Activated CD4-positive, alpha-beta T cell treated with anti-CD3 and anti-CD28 coated beads, Interleukin-2, amount 10 ng/mL, durations not matched to agents 24 days and 14 days (primary cell): ENCODE measurements around the gene HBQ1. TPM values are rescaled to one million over a fixed set of nuclear protein-coding genes. Genes with fewer than 3 reads are reported as not detected.
"Not testable (repeated sequence)": the region's sequence is repeated elsewhere in the genome, so short reads cannot be mapped to it uniquely, and the experiment has no call there.

Experiments used
- DNase-seq: peaks from one replicate; pipeline ENCODE4 v3.0.0; 2022
- H3K27ac Mint-ChIP-seq: one replicate; pipeline ENCODE4 v1.8.0; 2022; ENCODE audit warnings: mild to moderate bottlenecking, mixed read lengths
- H3K27me3 Mint-ChIP-seq: one replicate; pipeline ENCODE4 v1.8.0; 2022; ENCODE audit warnings: mixed read lengths
- H3K36me3 Mint-ChIP-seq: one replicate; pipeline ENCODE4 v1.8.0; 2022; ENCODE audit warnings: low read depth, mild to moderate bottlenecking, mixed read lengths
- H3K4me1 Mint-ChIP-seq: one replicate; pipeline ENCODE4 v1.8.0; 2021; ENCODE audit warnings: mixed read lengths
- H3K4me3 Mint-ChIP-seq: one replicate; pipeline ENCODE4 v1.8.0; 2022; ENCODE audit warnings: mild to moderate bottlenecking, moderate library complexity, mixed read lengths
- H3K9me3 Mint-ChIP-seq: one replicate; pipeline ENCODE4 v1.8.0; 2021; ENCODE audit warnings: mixed read lengths
- intact Hi-C: fragments of 100-400 bp; cut with micrococcal nuclease; formaldehyde crosslinking; loops from one replicate; pipeline ENCODE4 v1.15.1; 2023
- total RNA-seq: library from RNA; stranded (reverse); gene quantifications from 2 replicates; pipeline ENCODE4 v1.2.3, GENCODE V29; 2022

Gene HBQ1
- total RNA-seq, 1 donor from 2014 or later: 1.6 TPM

DNA sequence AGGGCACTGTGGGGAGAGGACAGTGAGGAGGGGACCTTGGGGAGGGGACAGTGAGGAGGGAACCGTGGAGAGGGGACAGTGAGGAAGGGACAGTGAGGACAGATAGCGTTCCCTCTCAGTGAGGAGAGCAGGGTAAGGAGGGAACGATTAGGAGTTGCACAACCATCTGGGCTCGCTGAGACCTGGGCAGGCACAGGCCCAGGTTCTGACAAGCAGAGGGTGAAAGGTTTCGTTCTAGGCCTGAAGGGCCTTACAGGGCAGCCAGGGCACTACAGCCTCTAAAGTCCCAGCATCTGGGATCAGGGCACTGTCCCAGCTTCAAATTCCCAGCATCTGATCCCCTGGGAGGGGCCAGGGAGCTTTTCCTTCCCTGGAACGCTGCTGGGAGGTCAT is 27.1 kb upstream of the HBQ1 start:
- H3K9me3 Mint-ChIP-seq, DNase-seq, intact Hi-C loops, H3K27ac Mint-ChIP-seq, H3K4me1 Mint-ChIP-seq, H3K36me3 Mint-ChIP-seq: not testable (repeated sequence)
- H3K27me3 Mint-ChIP-seq: peaks cover 42% of the 10 kb centered on the region
- peak overlapping the region; percentile 55 for H3K4me3 Mint-ChIP-seq

DNA sequence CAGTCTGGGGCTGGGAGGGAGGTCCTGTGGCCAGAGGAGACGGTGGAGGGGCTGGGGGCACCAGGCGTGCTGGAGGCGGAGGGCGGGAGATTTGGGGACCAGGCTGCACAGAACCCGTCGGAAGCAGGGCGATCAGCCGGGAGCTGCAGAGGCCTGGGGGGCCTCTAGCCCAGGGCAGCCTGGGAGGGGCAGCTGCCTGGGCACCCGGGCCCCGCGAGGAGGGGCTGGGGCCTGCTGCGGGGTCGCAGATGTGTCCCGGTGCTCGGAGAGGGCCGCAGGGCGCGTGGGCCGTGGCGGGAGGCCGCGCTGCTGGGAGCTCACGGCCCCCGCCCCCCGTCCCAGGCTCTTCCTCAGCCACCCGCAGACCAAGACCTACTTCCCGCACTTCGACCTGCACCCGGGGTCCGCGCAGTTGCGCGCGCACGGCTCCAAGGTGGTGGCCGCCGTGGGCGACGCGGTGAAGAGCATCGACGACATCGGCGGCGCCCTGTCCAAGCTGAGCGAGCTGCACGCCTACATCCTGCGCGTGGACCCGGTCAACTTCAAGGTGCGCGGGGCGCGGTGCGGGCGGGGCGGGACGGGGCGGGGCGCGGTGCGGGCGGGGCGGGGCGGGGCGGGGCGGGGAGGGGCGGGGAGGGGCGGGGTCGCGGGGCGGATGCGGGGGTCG is 26.6 kb upstream of the HBQ1 start:
- DNase-seq, H3K4me3 Mint-ChIP-seq, H3K4me1 Mint-ChIP-seq, H3K9me3 Mint-ChIP-seq, intact Hi-C loops, H3K36me3 Mint-ChIP-seq, H3K27ac Mint-ChIP-seq: not testable (repeated sequence)
- peaks cover 41% of the 10 kb centered on the region for H3K27me3 Mint-ChIP-seq

DNA sequence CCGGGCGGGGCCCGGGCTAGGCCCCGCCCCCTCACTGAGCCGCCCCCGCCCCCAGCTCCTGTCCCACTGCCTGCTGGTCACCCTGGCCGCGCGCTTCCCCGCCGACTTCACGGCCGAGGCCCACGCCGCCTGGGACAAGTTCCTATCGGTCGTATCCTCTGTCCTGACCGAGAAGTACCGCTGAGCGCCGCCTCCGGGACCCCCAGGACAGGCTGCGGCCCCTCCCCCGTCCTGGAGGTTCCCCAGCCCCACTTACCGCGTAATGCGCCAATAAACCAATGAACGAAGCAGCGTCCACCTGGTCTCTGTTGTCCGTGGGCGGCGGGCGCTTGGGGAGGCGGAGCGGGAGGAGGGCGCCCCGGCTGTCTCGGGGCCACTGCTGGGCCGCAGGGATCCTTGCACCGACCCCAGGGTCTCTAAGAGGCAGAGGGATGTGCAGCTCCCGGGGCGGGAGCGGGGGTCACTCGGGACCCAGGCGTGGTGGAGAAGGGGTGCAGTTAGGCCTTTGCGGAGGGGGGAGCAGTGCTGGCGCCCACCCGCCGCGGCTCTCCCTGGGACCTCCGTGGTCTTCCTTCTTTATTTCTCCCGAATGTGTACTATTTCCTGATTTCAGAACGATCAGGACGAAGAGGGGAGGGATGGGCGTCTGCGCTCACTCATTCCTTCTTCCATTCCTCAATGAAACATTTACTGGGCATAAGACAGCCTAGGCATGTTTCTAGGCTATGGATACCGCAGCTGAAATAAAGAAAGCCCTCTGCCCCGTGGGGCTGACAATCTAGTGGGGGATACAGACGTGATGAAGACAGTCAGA is 25.8 kb upstream of the HBQ1 start:
- peak; percentile 74 for DNase-seq
- Mint-ChIP-seq H3K4me1 (peaks cover 6% of the 10 kb centered on the region), H3K27me3 (peaks cover 43% of the 10 kb centered on the region), H3K27ac (no peak overlapping the region), H3K36me3 (peaks cover 2% of the 10 kb centered on the region), H3K9me3 (no peaks in the 10 kb centered on the region), H3K4me3 (peak overlapping the region; percentile 75)
- intact Hi-C loops: no loop called here

DNA sequence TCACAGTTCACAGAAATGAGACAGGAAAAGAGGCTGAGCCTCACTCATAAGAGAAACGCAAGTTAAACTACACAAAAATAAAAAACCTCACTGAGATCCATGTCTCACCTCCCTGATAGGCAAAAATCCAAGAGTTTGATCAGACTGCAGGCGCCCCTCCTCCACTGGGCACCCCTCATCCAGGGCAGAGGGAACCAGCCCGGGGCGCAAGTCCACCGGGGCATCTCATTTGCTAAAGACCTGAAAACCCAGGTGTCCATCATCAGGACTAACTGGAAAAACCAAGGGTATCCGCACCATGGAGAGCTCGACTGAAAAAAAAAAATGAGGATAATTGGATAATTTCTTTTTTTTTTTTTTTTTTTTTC is 25.2 kb upstream of the HBQ1 start:
- Mint-ChIP-seq H3K4me3 (peak overlapping the region; percentile 75), H3K4me1 (peaks cover 6% of the 10 kb centered on the region), H3K27ac (no peak overlapping the region), H3K27me3 (peaks cover 43% of the 10 kb centered on the region), H3K9me3 (no peaks in the 10 kb centered on the region), H3K36me3 (peaks cover 2% of the 10 kb centered on the region)
- no peak for DNase-seq
- intact Hi-C loops: no loop called here

DNA sequence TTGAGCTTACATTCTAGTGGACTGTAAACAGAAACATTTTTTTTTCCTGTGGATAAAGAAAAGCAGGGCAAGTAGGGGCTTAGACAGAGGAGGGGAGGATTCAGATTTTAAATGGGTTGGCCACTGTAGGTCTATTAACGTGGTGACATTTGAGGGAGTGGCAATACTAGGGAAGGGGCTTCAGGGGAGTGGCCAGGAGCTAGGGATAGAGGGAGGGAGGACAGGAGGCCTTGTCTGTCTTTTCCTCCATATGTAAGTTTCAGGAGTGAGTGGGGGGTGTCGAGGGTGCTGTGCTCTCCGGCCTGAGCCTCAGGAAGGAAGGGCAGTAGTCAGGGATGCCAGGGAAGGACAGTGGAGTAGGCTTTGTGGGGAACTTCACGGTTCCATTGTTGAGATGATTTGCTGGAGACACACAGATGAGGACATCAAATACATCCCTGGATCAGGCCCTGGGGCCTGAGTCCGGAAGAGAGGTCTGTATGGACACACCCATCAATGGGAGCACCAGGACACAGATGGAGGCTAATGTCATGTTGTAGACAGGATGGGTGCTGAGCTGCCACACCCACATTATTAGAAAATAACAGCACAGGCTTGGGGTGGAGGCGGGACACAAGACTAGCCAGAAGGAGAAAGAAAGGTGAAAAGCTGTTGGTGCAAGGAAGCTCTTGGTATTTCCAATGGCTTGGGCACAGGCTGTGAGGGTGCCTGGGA is 21.0 kb upstream of the HBQ1 start:
- H3K27me3 Mint-ChIP-seq: peaks cover 39% of the 10 kb centered on the region
- H3K36me3 Mint-ChIP-seq: peaks cover 2% of the 10 kb centered on the region
- no peaks in the 10 kb centered on the region for H3K9me3 Mint-ChIP-seq
- H3K27ac Mint-ChIP-seq: no peak overlapping the region
- no peak for DNase-seq
- H3K4me3 Mint-ChIP-seq: no peak overlapping the region
- intact Hi-C loops: no loop called here
- H3K4me1 Mint-ChIP-seq: peaks cover 6% of the 10 kb centered on the region

DNA sequence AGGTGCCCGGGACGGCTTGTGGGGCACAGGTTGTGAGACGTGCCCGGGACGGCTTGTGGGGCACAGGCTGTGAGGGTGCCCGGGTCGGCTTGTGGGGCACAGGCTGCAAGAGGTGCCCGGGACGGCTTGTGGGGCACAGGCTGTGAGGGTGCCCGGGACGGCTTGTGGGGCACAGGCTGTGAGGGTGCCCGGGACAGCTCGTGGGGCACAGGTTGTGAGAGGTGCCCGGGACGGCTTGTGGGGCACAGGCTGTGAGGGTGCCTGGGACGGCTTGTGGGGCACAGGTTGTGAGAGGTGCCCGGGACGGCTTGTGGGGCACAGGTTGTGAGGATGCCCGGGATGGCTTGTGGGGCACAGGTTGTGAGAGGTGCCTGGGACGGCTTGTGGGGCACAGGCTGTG is 20.0 kb upstream of the HBQ1 start:
- H3K36me3 Mint-ChIP-seq, intact Hi-C loops, H3K4me1 Mint-ChIP-seq, DNase-seq, H3K27ac Mint-ChIP-seq, H3K4me3 Mint-ChIP-seq, H3K9me3 Mint-ChIP-seq: not testable (repeated sequence)
- H3K27me3 Mint-ChIP-seq: peaks cover 33% of the 10 kb centered on the region

DNA sequence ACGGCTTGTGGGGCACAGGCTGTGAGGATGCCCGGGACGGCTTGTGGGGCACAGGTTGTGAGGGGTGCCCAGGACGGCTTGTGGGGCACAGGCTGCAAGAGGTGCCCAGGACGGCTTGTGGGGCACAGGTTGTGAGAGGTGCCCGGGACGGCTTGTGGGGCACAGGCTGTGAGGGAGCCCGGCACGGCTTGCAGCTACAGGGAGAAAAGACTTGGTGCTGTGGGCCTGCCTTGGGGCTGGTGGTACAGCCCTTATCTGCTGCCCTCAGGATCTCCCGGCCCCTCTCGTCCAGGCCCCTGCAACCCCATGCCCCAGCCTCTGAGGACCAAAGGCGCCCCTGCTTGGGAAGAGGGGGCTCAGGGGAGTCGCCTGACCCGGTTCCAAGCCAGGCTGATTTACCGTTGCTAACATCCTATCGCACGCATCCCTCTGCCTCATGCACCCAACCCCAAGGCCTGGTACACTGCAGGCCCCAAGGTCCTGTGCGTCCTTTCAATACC is 19.5 kb upstream of the HBQ1 start:
- no peak for DNase-seq

DNA sequence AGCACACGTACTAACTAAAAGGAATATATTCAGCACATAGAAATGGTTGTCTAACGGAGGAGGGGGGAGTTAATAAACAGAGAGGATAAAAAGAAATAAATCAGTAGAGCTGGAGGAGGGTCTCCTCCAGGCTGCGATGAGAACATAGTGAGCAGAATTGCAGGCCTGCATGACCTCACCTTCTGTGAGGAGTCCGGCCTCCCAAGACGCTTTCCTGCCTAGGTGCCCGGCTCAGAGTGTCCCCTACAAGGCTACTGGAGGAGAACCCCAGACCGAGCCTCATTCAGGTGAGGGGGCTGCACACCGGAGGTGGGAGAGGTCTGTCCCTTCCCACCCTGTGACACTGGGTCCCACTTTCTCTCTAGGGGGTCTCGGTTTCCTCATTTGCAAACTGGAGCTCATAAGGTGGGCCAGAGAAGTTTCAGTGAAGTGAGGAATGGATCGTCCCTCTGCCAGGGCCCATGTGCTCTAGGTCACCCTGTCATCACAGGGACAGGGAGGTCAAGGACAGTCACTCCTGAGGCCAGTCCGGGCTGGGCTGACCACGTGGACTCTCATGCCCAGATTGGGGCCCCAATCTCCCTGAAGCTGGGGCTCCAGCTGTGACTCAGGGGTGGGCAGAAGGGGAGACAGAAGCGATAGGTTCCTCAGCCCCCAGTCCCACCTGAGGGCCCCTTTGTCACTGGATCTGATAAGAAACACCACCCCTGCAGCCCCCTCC is 17.8 kb upstream of the HBQ1 start:
- H3K4me3 Mint-ChIP-seq: no peak overlapping the region
- no peaks in the 10 kb centered on the region for H3K9me3 Mint-ChIP-seq
- intact Hi-C loops: no loop called here
- no peaks in the 10 kb centered on the region for H3K36me3 Mint-ChIP-seq
- H3K27ac Mint-ChIP-seq: no peak overlapping the region
- no peak for DNase-seq
- H3K4me1 Mint-ChIP-seq: no peaks in the 10 kb centered on the region
- H3K27me3 Mint-ChIP-seq: peaks cover 36% of the 10 kb centered on the region

More for the DNA sequence above, 19.5 kb upstream of the HBQ1 start:
- intact Hi-C loops: no loop called here
- H3K27me3 Mint-ChIP-seq: peaks cover 32% of the 10 kb centered on the region
- no peaks in the 10 kb centered on the region for H3K36me3 Mint-ChIP-seq
- H3K4me1 Mint-ChIP-seq: no peaks in the 10 kb centered on the region
- no peak overlapping the region for H3K27ac Mint-ChIP-seq
- no peak overlapping the region for H3K4me3 Mint-ChIP-seq
- H3K9me3 Mint-ChIP-seq: no peaks in the 10 kb centered on the region

DNA sequence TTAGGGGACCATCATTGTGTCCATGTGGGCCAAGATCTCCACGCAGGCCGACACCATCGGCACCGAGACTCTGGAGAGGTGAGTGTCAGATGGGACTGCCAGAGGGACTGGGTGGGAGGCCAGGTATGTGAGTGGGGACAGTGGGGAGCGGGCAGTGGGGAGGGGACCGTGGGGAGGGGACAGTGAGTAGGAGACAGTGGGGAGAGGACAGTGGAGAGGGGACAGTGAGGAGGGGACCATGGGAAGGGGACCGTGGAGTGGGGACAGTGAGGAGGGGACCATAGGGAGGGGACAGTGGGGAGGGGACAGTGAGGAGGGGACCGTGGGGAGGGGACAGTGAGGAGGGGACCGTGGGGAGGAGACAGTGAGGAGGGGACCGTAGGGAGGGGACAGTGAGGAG is 17.1 kb upstream of the HBQ1 start:
- H3K27me3 Mint-ChIP-seq: peaks cover 39% of the 10 kb centered on the region
- H3K9me3 Mint-ChIP-seq, H3K4me3 Mint-ChIP-seq, intact Hi-C loops, H3K27ac Mint-ChIP-seq, H3K4me1 Mint-ChIP-seq, DNase-seq, H3K36me3 Mint-ChIP-seq: not testable (repeated sequence)

DNA sequence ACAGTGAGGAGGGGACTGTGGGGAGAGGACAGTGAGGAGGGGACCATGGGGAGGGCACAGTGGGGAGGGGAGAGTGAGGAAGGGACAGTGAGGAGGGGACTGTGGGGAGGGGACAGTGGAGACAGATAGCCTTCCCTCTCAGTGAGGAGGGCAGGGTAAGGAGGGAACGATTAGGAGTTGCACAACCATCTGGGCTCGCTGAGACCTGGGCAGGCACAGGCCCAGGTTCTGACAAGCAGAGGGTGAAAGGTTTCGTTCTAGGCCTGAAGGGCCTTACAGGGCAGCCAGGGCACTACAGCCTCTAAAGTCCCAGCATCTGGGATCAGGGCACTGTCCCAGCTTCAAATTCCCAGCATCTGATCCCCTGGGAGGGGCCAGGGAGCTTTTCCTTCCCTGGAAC is 16.6 kb upstream of the HBQ1 start:
- intact Hi-C loops, DNase-seq, H3K4me3 Mint-ChIP-seq, H3K4me1 Mint-ChIP-seq, H3K36me3 Mint-ChIP-seq, H3K9me3 Mint-ChIP-seq, H3K27ac Mint-ChIP-seq: not testable (repeated sequence)
- peaks cover 42% of the 10 kb centered on the region for H3K27me3 Mint-ChIP-seq

DNA sequence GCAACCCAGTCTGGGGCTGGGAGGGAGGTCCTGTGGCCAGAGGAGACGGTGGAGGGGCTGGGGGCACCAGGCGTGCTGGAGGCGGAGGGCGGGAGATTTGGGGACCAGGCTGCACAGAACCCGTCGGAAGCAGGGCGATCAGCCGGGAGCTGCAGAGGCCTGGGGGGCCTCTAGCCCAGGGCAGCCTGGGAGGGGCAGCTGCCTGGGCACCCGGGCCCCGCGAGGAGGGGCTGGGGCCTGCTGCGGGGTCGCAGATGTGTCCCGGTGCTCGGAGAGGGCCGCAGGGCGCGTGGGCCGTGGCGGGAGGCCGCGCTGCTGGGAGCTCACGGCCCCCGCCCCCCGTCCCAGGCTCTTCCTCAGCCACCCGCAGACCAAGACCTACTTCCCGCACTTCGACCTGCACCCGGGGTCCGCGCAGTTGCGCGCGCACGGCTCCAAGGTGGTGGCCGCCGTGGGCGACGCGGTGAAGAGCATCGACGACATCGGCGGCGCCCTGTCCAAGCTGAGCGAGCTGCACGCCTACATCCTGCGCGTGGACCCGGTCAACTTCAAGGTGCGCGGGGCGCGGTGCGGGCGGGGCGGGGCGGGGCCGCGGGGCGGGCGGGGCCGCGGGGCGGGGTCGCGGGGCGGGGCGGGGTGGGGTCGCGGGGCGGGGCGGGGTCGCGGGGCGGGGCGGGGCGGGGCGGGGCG is 16.0 kb upstream of the HBQ1 start:
- H3K36me3 Mint-ChIP-seq, H3K4me1 Mint-ChIP-seq, H3K9me3 Mint-ChIP-seq, DNase-seq, H3K4me3 Mint-ChIP-seq, intact Hi-C loops, H3K27ac Mint-ChIP-seq: not testable (repeated sequence)
- H3K27me3 Mint-ChIP-seq: peaks cover 42% of the 10 kb centered on the region

DNA sequence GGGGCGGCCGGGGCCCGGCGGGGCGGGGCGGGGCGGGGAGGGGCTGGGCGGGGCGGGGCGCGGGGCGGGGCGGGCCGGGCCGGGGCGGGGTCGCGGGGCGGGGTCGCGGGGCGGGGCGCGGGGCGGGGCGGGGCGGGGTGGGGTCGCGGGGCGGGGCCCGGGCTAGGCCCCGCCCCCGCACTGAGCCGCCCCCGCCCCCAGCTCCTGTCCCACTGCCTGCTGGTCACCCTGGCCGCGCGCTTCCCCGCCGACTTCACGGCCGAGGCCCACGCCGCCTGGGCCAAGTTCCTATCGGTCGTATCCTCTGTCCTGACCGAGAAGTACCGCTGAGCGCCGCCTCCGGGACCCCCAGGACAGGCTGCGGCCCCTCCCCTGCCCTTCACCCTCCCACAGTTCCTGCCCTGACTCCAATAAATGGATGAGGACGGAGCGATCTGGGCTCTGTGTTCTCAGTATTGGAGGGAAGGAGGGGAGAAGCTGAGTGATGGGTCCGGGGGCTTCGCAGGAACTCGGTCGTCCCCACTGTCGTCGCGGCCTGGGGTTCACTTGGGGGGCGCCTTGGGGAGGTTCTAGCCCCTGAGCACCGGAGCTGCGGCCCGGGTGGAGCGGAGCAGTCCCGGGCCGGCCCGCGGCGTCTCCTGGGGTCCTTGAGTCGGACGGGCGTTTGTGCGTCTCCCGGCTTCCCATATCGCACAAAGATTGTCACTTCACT is 15.3 kb upstream of the HBQ1 start:
- peaks cover 44% of the 10 kb centered on the region for H3K27me3 Mint-ChIP-seq
- no peak overlapping the region for H3K27ac Mint-ChIP-seq
- no peaks in the 10 kb centered on the region for H3K9me3 Mint-ChIP-seq
- H3K4me1 Mint-ChIP-seq: no peaks in the 10 kb centered on the region
- no peak for DNase-seq
- intact Hi-C loops: no loop called here
- peak overlapping the region; percentile 26 for H3K4me3 Mint-ChIP-seq
- no peaks in the 10 kb centered on the region for H3K36me3 Mint-ChIP-seq
